Measurements from ENCODE around the gene FOXL3. TPM values are rescaled to one million over a fixed set of nuclear protein-coding genes. Genes with fewer than 3 reads are reported as not detected.

The FOXL3 gene
- total and polyA plus RNA-seq, 12 donors: not detected

DNA sequence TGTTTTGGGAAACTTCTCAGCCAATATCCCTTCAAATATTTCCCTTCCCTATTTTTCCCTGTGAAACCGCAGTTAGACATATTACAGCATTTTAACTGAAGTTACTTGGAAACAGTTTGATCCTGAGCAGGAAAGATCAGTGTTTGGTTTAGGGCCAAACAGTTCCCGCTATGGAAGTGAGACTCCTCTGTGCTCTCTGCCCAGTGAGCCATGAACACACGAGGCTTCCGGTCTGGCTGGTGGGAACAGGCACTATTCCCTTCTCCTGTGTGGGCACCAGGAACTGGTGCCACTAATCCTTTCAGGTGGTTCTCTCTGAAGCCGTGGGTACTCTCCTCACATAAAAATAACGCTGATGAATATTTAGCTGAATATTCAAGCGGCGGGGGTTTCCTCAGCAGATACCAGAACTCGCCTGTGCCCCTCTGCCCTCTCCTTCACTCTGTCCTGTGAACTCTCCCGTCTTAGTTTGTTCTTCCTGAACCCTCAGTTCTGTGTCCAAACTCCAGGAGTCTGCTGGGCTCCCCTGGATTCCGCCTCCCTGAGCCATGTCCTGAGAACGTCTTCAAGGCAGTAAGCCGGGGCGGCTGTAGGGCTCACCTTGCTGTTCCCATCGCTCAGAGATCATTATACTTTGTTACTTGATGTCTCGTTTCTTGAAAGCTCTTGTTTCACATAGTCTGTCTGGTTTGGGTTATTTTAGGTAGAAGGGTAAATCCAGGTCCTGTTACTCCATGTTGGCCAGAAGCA lies 25.7 kb downstream of the FOXL3 start:
- H3K36me3 ChIP-seq (replicated peaks in 1 of 2): no peaks in the 10 kb centered on the region
- H3K9me3 ChIP-seq (replicated peaks in 1 of 3): no peaks in the 10 kb centered on the region
- no peak overlapping the region for H3K27ac ChIP-seq
- WGBS, 4 donors: 74 to 86% (median 81%) methylated on average over 16 of the region's 16 CpGs
- no peak overlapping the region for H3K4me3 ChIP-seq
- no peaks in the 10 kb centered on the region for H3K27me3 ChIP-seq
- intact Hi-C loops (cut with DNase I): no loop called here
- H3K4me1 ChIP-seq (replicated peaks in 1 of 2): no peaks in the 10 kb centered on the region
- DNase-seq: no peak
- no peak for TF ChIP-seq POLR2A (IDR thresholded peaks at IDR 0.05)
- no peak for TF ChIP-seq CTCF (IDR thresholded peaks at IDR 0.05)

DNA sequence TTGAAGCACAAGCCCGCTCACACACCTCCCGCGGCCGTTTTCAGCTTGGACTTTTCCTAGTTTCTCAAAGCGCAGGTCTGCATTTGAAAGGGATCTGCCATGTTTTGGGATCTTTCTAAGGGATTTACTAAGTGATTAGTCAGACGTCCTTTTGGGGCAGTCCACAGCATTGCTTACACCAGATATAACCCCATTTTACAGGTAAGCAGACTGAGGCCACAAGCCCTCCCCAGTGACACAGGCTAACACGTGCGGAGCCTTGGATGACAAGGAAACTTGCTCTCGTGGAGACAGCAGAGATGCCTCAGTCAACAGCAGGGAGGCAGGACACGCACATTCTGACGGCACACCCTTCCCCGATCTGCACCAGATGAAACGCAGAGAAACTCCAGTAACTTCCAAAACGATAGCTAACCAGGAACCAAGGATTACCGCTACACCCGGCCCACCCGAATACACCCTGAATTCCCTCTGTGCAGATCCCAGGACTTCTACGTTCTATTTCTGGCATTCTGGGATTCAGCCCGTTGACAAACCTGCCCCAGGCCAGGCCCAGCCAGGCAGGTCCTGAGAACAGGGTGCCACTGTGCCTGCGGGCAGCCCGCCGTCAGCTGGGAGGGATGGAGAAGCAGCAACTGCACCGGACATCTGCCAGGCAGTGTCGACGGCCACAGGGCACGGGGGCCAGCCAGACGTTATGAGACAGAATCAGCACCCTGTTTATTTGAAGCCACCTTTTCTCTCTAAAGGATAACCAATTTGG lies 27.9 kb downstream of the FOXL3 start:
- no peak overlapping the region for H3K4me3 ChIP-seq
- no peaks in the 10 kb centered on the region for H3K36me3 ChIP-seq (replicated peaks in 1 of 2)
- H3K27me3 ChIP-seq: no peaks in the 10 kb centered on the region
- H3K4me1 ChIP-seq (replicated peaks in 1 of 2): no peaks in the 10 kb centered on the region
- TF ChIP-seq CTCF (IDR thresholded peaks at IDR 0.05): no peak
- no peak for TF ChIP-seq POLR2A (IDR thresholded peaks at IDR 0.05)
- intact Hi-C loops (cut with DNase I): no loop called here
- H3K9me3 ChIP-seq (replicated peaks in 1 of 3): no peaks in the 10 kb centered on the region
- 78 to 84% (median 80%) methylated on average over 20 to 27 of the region's 27 CpGs for WGBS, 4 donors
- H3K27ac ChIP-seq: no peak overlapping the region
- no peak for DNase-seq

- 68 to 83% (median 75%) methylated on average over 6 to 9 of the region's 9 CpGs for WGBS, 4 donors
- H3K4me1 ChIP-seq (replicated peaks in 1 of 2): no peaks in the 10 kb centered on the region
- no peaks in the 10 kb centered on the region for H3K36me3 ChIP-seq (replicated peaks in 1 of 2)
- no peak overlapping the region for H3K4me3 ChIP-seq
- no peaks in the 10 kb centered on the region for H3K9me3 ChIP-seq (replicated peaks in 1 of 3)
- TF ChIP-seq CTCF (IDR thresholded peaks at IDR 0.05) (no peak), POLR2A (IDR thresholded peaks at IDR 0.05) (no peak)
- DNase-seq: no peak
- intact Hi-C loops (cut with DNase I): no loop called here
- no peaks in the 10 kb centered on the region for H3K27me3 ChIP-seq
- H3K27ac ChIP-seq: no peak overlapping the region
Measured at GRCh38 chr7:318476-318875, 28.5 kb downstream of the FOXL3 start.

DNA sequence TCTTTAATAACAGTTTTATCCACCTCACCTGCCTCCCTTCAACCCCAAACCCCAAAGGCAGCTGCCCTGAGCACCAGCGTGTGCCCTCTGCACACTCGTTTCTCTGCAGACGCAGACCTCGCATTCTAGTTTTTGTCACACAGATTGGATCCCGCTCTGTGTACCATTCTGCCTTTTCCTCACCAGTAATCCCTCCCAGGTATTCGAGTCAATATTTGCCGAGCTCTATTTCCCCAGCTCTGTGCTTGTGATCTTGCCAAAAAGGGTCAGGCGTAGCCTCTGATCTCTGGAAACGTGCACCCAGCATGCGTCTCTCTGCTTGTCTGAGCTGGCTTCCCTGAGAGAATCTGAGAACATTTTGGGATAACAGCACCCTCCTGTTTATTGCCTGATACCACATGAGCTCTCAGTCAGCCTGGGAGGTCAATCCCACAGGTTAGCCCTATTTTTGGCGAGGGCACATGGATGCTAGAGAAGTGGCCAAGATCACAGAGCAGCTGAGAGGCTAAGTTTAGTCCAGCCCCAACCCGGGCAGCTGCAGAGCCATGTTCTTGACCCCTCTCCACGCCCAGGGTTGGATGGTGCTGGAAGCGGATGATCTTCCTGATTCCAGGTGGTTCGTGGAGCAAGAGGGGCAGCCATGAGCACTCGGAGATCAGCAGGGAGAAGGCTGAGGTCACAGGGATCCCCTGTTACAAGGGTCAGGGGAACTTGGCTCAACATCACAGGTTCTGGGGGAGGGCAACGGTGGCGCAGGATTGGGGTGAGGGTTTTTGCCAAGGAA lies 29.1 kb downstream of the FOXL3 start:
- no peak for DNase-seq
- Histone ChIP-seq H3K27ac (no peak overlapping the region), H3K27me3 (no peaks in the 10 kb centered on the region), H3K36me3 (replicated peaks in 1 of 2) (no peaks in the 10 kb centered on the region), H3K9me3 (replicated peaks in 1 of 3) (no peaks in the 10 kb centered on the region), H3K4me3 (no peak overlapping the region), H3K4me1 (replicated peaks in 1 of 2) (no peaks in the 10 kb centered on the region)
- intact Hi-C loops (cut with DNase I): no loop called here
- WGBS, 4 donors: 57 to 69% (median 62%) methylated on average over 16 to 18 of the region's 18 CpGs
- TF ChIP-seq POLR2A (IDR thresholded peaks at IDR 0.05) (no peak), CTCF (IDR thresholded peaks at IDR 0.05) (no peak)

Data from adrenal gland (tissue), 12 donors.